Trophoblast cell (in vitro differentiated cells and primary cell): ENCODE measurements around the gene FAM149B1.

Experiments used
- DNase-seq, 2 donors: peaks; one replicate each; pipeline ENCODE4 v3.0.0-alpha.2; 2016
- H2AFZ ChIP-seq: 2 replicates; pipeline ENCODE4 v1.6.1; 2013; ENCODE audit warnings: low read length, moderate library complexity, mild to moderate bottlenecking; ENCODE audit not compliant: insufficient read depth, poor library complexity
- H2AK5ac ChIP-seq: 2 replicates; pipeline ENCODE4 v1.6.1; 2013; ENCODE audit warnings: mild to moderate bottlenecking, low read length
- H2BK120ac ChIP-seq: 2 replicates; pipeline ENCODE4 v1.6.1; 2013; ENCODE audit warnings: low read length, mild to moderate bottlenecking, moderate library complexity; ENCODE audit not compliant: insufficient read depth, poor library complexity
- H2BK12ac ChIP-seq: 2 replicates; pipeline ENCODE4 v1.6.1; 2013; ENCODE audit warnings: mild to moderate bottlenecking, low read length, moderate library complexity
- H2BK5ac ChIP-seq: 2 replicates; pipeline ENCODE4 v1.6.1; 2013; ENCODE audit warnings: low read length, low read depth, moderate library complexity, mild to moderate bottlenecking; ENCODE audit not compliant: poor library complexity
- H3K14ac ChIP-seq: 2 replicates; pipeline ENCODE4 v1.6.1; 2013; ENCODE audit warnings: mild to moderate bottlenecking, low read length
- H3K18ac ChIP-seq: 2 replicates; pipeline ENCODE4 v1.6.1; 2013; ENCODE audit warnings: mild to moderate bottlenecking, low read length
- H3K23ac ChIP-seq: 2 replicates; pipeline ENCODE4 v1.6.1; 2013; ENCODE audit warnings: low read length
- H3K27ac ChIP-seq: 2 replicates; pipeline ENCODE4 v1.5.1; 2013; ENCODE audit warnings: low read depth, mild to moderate bottlenecking, inconsistent platforms, low read length, moderate library complexity
- H3K27me3 ChIP-seq: 2 replicates; pipeline ENCODE4 v1.6.1; 2013; ENCODE audit warnings: inconsistent platforms, mild to moderate bottlenecking, low read length, moderate library complexity; ENCODE audit not compliant: insufficient read depth
- H3K36me3 ChIP-seq, 2 experiments: 1 replicate in 1 of 2; 2 replicates in 1 of 2; pipeline ENCODE4 v1.6.1; 2013; ENCODE audit warnings: low read length in 2 of 2, mild to moderate bottlenecking in 2 of 2, moderate library complexity in 1 of 2; ENCODE audit not compliant: insufficient read depth in 2 of 2, control insufficient read depth in 1 of 2
- H3K4ac ChIP-seq: 2 replicates; pipeline ENCODE4 v1.6.1; 2013; ENCODE audit warnings: low read depth, mild to moderate bottlenecking, low read length, moderate library complexity
- H3K4me1 ChIP-seq, 2 experiments: 1 replicate in 1 of 2; 2 replicates in 1 of 2; pipeline ENCODE4 v1.6.1; 2013; ENCODE audit warnings: low read length in 2 of 2, mild to moderate bottlenecking in 2 of 2, moderate library complexity in 1 of 2; ENCODE audit not compliant: insufficient read depth in 2 of 2, control insufficient read depth in 1 of 2
- H3K4me2 ChIP-seq: 2 replicates; pipeline ENCODE4 v1.6.1; 2013; ENCODE audit warnings: inconsistent platforms, mild to moderate bottlenecking, low read length, moderate library complexity
- H3K4me3 ChIP-seq: 2 replicates; pipeline ENCODE4 v1.5.1; 2013; ENCODE audit warnings: mild to moderate bottlenecking, low read depth, low read length, inconsistent platforms
- H3K79me1 ChIP-seq: one replicate; pipeline ENCODE4 v1.6.1; 2013; ENCODE audit warnings: low read length
- H3K79me2 ChIP-seq: 2 replicates; pipeline ENCODE4 v1.6.1; 2013; ENCODE audit warnings: low read length, mild to moderate bottlenecking; ENCODE audit not compliant: control insufficient read depth, insufficient read depth, poor library complexity
- H3K9ac ChIP-seq: 2 replicates; pipeline ENCODE4 v1.6.1; 2013; ENCODE audit warnings: mild to moderate bottlenecking, low read length
- H3K9me3 ChIP-seq: 2 replicates; pipeline ENCODE4 v1.6.1; 2013; ENCODE audit warnings: low read depth, mild to moderate bottlenecking, control low read depth, inconsistent platforms, low read length; ENCODE audit not compliant: insufficient read depth
- H4K12ac ChIP-seq: 2 replicates; pipeline ENCODE4 v1.6.1; 2013; ENCODE audit warnings: low read depth, mild to moderate bottlenecking, low read length, moderate library complexity
- H4K8ac ChIP-seq: 2 replicates; pipeline ENCODE4 v1.6.1; 2013; ENCODE audit warnings: low read depth, mild to moderate bottlenecking, low read length, moderate library complexity
- H4K91ac ChIP-seq: one replicate; pipeline ENCODE4 v1.6.1; 2013; ENCODE audit warnings: low read depth, mild to moderate bottlenecking, low read length, moderate library complexity
- WGBS: extraction: QIAGEN DNeasy Blood & Tissue Kit; methylation state at CpG from one replicate; pipeline ENCODE4 v1.1.7; 2013; ENCODE audit warnings: missing lambda C conversion rate; ENCODE audit not compliant: insufficient read length, insufficient coverage; ENCODE audit errors: extremely low coverage; 5-methylcytosine and 5-hydroxymethylcytosine counted together

The FAM149B1 gene

GRCh38 chr10:73263693-73264347, 95.9 kb downstream of the FAM149B1 start:
- peak in 1 of 2 donors; percentile 43 for DNase-seq
- Histone ChIP-seq H2BK120ac (no peak overlapping the region), H3K23ac (no peak overlapping the region), H3K9ac (no peak overlapping the region), H4K8ac (no peak overlapping the region), H2BK12ac (no peak overlapping the region), H3K4me1 (no peaks in the 10 kb centered on the region), H3K14ac (no peak overlapping the region), H3K27ac (no peak overlapping the region), H2AK5ac (no peak overlapping the region), H2BK5ac (no peak overlapping the region), H3K4me3 (no peak overlapping the region), H4K12ac (no peak overlapping the region), H2AFZ (no peak overlapping the region), H3K4ac (no peak overlapping the region), H3K79me1 (no peaks in the 10 kb centered on the region), H3K36me3 (no peaks in the 10 kb centered on the region), H3K9me3 (no peaks in the 10 kb centered on the region), H3K79me2 (no peaks in the 10 kb centered on the region), H3K18ac (no peak overlapping the region), H3K4me2 (no peak overlapping the region), H4K91ac (no peak overlapping the region), H3K27me3 (no peaks in the 10 kb centered on the region)
- WGBS, result no CpG with 5 or more reads among the region's 1 CpG

- no CpG with 5 or more reads among the region's 2 CpGs for WGBS
- H2AK5ac ChIP-seq, result no peak overlapping the region
- H3K14ac ChIP-seq, result no peak overlapping the region
- H3K4ac ChIP-seq, result no peak overlapping the region
- no peaks in the 10 kb centered on the region for H3K27me3 ChIP-seq
- H4K8ac ChIP-seq, result no peak overlapping the region
- H3K18ac ChIP-seq, result no peak overlapping the region
- no peaks in the 10 kb centered on the region for H3K9me3 ChIP-seq
- no peak overlapping the region for H3K4me3 ChIP-seq
- H2BK120ac ChIP-seq, result no peak overlapping the region
- no peak overlapping the region for H2BK12ac ChIP-seq
- H3K27ac ChIP-seq, result no peak overlapping the region
- no peak overlapping the region for H4K12ac ChIP-seq
- no peak overlapping the region for H2BK5ac ChIP-seq
- H3K36me3 ChIP-seq, result no peaks in the 10 kb centered on the region
- H3K4me1 ChIP-seq, result no peaks in the 10 kb centered on the region
- no peak for DNase-seq
- no peak overlapping the region for H3K4me2 ChIP-seq
- H3K9ac ChIP-seq, result no peak overlapping the region
- H2AFZ ChIP-seq, result no peak overlapping the region
- no peaks in the 10 kb centered on the region for H3K79me1 ChIP-seq
- no peaks in the 10 kb centered on the region for H3K79me2 ChIP-seq
- no peak overlapping the region for H3K23ac ChIP-seq
- no peak overlapping the region for H4K91ac ChIP-seq
These were observed 96.5 kb downstream of the FAM149B1 start for GRCh38 chr10:73264423-73264822.

GRCh38 chr10:73281097-73281496, 113.2 kb downstream of the FAM149B1 start:
- H3K9ac ChIP-seq, result no peak overlapping the region
- H3K4me2 ChIP-seq, result no peak overlapping the region
- no peak overlapping the region for H4K12ac ChIP-seq
- H3K79me2 ChIP-seq, result no peaks in the 10 kb centered on the region
- H3K79me1 ChIP-seq, result no peaks in the 10 kb centered on the region
- no peak overlapping the region for H2AFZ ChIP-seq
- H2BK5ac ChIP-seq, result no peak overlapping the region
- no peak overlapping the region for H3K23ac ChIP-seq
- H3K18ac ChIP-seq, result no peak overlapping the region
- H2AK5ac ChIP-seq, result no peak overlapping the region
- H3K9me3 ChIP-seq, result no peaks in the 10 kb centered on the region
- no peak overlapping the region for H3K4ac ChIP-seq
- H3K4me3 ChIP-seq, result no peak overlapping the region
- H2BK120ac ChIP-seq, result no peak overlapping the region
- WGBS, result no CpG with 5 or more reads among the region's 3 CpGs
- H3K27ac ChIP-seq, result no peak overlapping the region
- no peak for DNase-seq
- H2BK12ac ChIP-seq, result no peak overlapping the region
- H3K14ac ChIP-seq, result no peak overlapping the region
- H3K27me3 ChIP-seq, result no peaks in the 10 kb centered on the region
- H3K36me3 ChIP-seq, result no peaks in the 10 kb centered on the region
- H4K91ac ChIP-seq, result no peak overlapping the region
- no peak overlapping the region for H4K8ac ChIP-seq
- no peaks in the 10 kb centered on the region for H3K4me1 ChIP-seq

- H2BK5ac ChIP-seq, result no peak overlapping the region
- H4K8ac ChIP-seq, result no peak overlapping the region
- no peak overlapping the region for H2AK5ac ChIP-seq
- H3K9me3 ChIP-seq, result peaks cover 2% of the 10 kb centered on the region
- H3K14ac ChIP-seq, result no peak overlapping the region
- no peak overlapping the region for H3K4ac ChIP-seq
- H3K4me3 ChIP-seq, result no peak overlapping the region
- H3K4me1 ChIP-seq, result no peaks in the 10 kb centered on the region
- no peak overlapping the region for H4K91ac ChIP-seq
- no peak for DNase-seq
- no peak overlapping the region for H3K23ac ChIP-seq
- no peak overlapping the region for H2BK12ac ChIP-seq
- no peak overlapping the region for H3K18ac ChIP-seq
- H3K9ac ChIP-seq, result no peak overlapping the region
- H2AFZ ChIP-seq, result no peak overlapping the region
- no peaks in the 10 kb centered on the region for H3K79me1 ChIP-seq
- H3K79me2 ChIP-seq, result no peaks in the 10 kb centered on the region
- no CpG with 5 or more reads among the region's 1 CpG for WGBS
- H2BK120ac ChIP-seq, result no peak overlapping the region
- no peaks in the 10 kb centered on the region for H3K27me3 ChIP-seq
- H3K36me3 ChIP-seq, result no peaks in the 10 kb centered on the region
- no peak overlapping the region for H4K12ac ChIP-seq
- no peak overlapping the region for H3K27ac ChIP-seq
- H3K4me2 ChIP-seq, result no peak overlapping the region
These were observed 119.5 kb downstream of the FAM149B1 start for GRCh38 chr10:73287441-73287840.
